CD8-positive, alpha-beta memory T cell (primary cell): ENCODE results near the gene PTGDR2. TPM values are rescaled to one million over a fixed set of nuclear protein-coding genes. Genes with fewer than 3 reads are reported as not detected.
A peak's percentile ranks its signal among the peaks of the same experiment; 100 is the strongest.

Source experiments
- CTCF ChIA-PET: fragments of 350-600 bp; sonication (Branson Sonifier 250); formaldehyde crosslinking; loops from one replicate; lab custom pipeline; 2021; ENCODE audit warnings: antibody characterized with exemption; lab: Charles Lee
- POLR2A ChIA-PET: fragments of 350-600 bp; sonication (Branson Sonifier 250); formaldehyde crosslinking; loops from one replicate; lab custom pipeline; 2021; ENCODE audit warnings: antibody characterized with exemption; lab: Charles Lee
- DNase-seq, 5 donors: peaks; one replicate each; pipeline versions ENCODE4 v3.0.0 to v3.0.0-alpha.2; 2020 to 2022; ENCODE audit warnings: mixed read lengths in 1 of 5
- H3K27ac ChIP-seq: one replicate; pipeline ENCODE4 v1.7.0; 2013; ENCODE audit warnings: low read depth, mild to moderate bottlenecking, low read length, moderate library complexity
- H3K27me3 ChIP-seq: 2 replicates; pipeline ENCODE4 v1.7.0; 2013; ENCODE audit warnings: low read length, mild to moderate bottlenecking; ENCODE audit not compliant: insufficient read depth, poor library complexity, severe bottlenecking
- H3K36me3 ChIP-seq: 2 replicates; pipeline ENCODE4 v1.7.0; 2013; ENCODE audit warnings: mild to moderate bottlenecking, low read length, moderate library complexity; ENCODE audit not compliant: insufficient read depth
- H3K4me1 ChIP-seq: 2 replicates; pipeline ENCODE4 v1.7.0; 2013; ENCODE audit warnings: mild to moderate bottlenecking, low read length, moderate library complexity; ENCODE audit not compliant: insufficient read depth
- H3K4me3 ChIP-seq: 2 replicates; pipeline ENCODE4 v1.7.0; 2013; ENCODE audit warnings: mild to moderate bottlenecking, low read length
- H3K9me3 ChIP-seq: 2 replicates; pipeline ENCODE4 v1.7.0; 2013; ENCODE audit warnings: mild to moderate bottlenecking, low read length
- H3K27ac Mint-ChIP-seq, 8 donors: one replicate each; pipeline ENCODE4 v1.8.0; 2020 to 2021; ENCODE audit warnings: mixed read lengths in 8 of 8, mild to moderate bottlenecking in 6 of 8, inconsistent platforms in 3 of 8, moderate library complexity in 3 of 8
- H3K27me3 Mint-ChIP-seq, 2 donors: one replicate each; pipeline ENCODE4 v1.8.0; 2020 to 2021; ENCODE audit warnings: mixed read lengths in 2 of 2, mild to moderate bottlenecking in 1 of 2, moderate library complexity in 1 of 2
- H3K36me3 Mint-ChIP-seq, 3 donors: one replicate each; pipeline ENCODE4 v1.8.0; 2020 to 2021; ENCODE audit warnings: mixed read lengths in 3 of 3, inconsistent platforms in 1 of 3, mild to moderate bottlenecking in 1 of 3
- H3K4me1 Mint-ChIP-seq, 3 donors: one replicate each; pipeline ENCODE4 v1.8.0; 2020 to 2021; ENCODE audit warnings: mixed read lengths in 3 of 3, inconsistent platforms in 1 of 3, mild to moderate bottlenecking in 1 of 3
- H3K4me3 Mint-ChIP-seq, 7 donors: one replicate each; pipeline ENCODE4 v1.8.0; 2020 to 2021; ENCODE audit warnings: mixed read lengths in 7 of 7, mild to moderate bottlenecking in 6 of 7, moderate library complexity in 4 of 7, inconsistent platforms in 2 of 7
- H3K9me3 Mint-ChIP-seq, 5 donors: one replicate each; pipeline ENCODE4 v1.8.0; 2020 to 2022; ENCODE audit warnings: mixed read lengths in 5 of 5, mild to moderate bottlenecking in 3 of 5, moderate library complexity in 2 of 5, inconsistent platforms in 1 of 5
- polyA plus RNA-seq: library from polyadenylated mRNA; unstranded; fragments of 300-500 nt; fragmentation: Illumina TruSeq; gene quantifications from one replicate; pipeline ENCODE4 v1.2.3, GENCODE V29; 2021
- total RNA-seq, 2 experiments: library from RNA; stranded (reverse); gene quantifications; one replicate each; pipeline ENCODE4 v1.2.3, GENCODE V29; 2021

The PTGDR2 gene
- total and polyA plus RNA-seq, 3 experiments from 2014 or later: 0.28 to 2.2 (median 0.42) TPM

DNA sequence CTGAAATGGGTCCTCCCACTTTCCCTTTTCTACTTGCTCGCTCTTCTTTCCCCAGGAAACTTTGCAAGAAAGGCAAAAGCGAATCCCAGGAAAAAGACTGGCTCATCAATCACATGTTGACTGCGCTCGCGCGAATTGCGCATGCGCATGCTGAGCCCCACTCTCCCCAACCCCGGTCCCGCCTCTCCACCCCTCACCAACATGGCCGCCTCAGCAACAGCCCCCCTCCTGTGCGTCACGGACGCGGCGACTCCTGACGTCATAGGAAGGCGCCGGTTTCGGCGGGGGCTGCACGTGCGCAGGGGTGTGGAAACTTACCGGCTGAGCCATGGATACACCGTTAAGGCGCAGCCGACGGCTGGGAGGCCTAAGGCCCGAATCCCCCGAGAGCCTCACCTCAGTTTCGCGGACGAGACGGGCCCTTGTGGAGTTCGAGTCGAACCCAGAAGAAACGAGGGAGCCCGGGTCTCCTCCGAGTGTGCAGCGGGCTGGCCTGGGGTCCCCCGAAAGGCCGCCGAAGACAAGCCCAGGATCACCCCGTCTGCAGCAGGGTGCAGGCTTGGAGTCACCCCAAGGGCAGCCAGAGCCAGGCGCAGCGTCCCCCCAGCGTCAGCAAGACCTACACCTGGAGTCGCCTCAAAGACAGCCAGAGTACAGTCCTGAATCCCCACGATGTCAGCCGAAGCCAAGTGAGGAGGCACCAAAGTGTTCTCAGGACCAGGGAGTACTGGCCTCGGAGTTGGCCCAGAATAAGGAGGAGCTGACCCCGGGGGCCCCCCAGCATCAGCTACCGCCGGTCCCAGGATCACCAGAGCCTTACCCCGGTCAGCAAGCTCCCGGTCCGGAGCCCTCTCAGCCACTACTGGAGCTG is 13.7 kb downstream of the PTGDR2 start, which contains the start of gene CCDC86:
TSS of gene CCDC86 (plus strand) at position 317 of the 871 bp plus-strand sequence. CDS start at position 329, 12 bp downstream.
- Histone ChIP-seq H3K4me3 (peak within 1 kb of the TSS; percentile 95), H3K27me3 (no peaks in the 10 kb centered on the region), H3K9me3 (no peaks in the 10 kb centered on the region), H3K36me3 (no peaks in the 10 kb centered on the region), H3K27ac (peak within 1 kb of the TSS; percentile 83), H3K4me1 (peaks cover 37% of the 10 kb centered on the region)
- POLR2A ChIA-PET: interaction anchor here (0.8 kb wide), 1 partner anchor 64 kb away, joined by 3 read pairs; the partner anchor contains the start of gene PRPF19
- CTCF ChIA-PET: interaction anchor here (1.0 to 4.1 kb wide), 2 partner anchors 10 to 27 kb away, joined by 4 to 20 read pairs; no protein-coding TSS in a partner anchor
- H3K4me3 Mint-ChIP-seq: peak within 1 kb of the TSS; percentile 80 to 95 (median 89)
- no peaks in the 10 kb centered on the region for H3K9me3 Mint-ChIP-seq
- peaks cover 0 to 3% of the 10 kb centered on the region in 2 donors for H3K27me3 Mint-ChIP-seq
- peak; percentile 96 to 99 (median 98) for DNase-seq
- H3K27ac Mint-ChIP-seq: peak within 1 kb of the TSS; percentile 92 to 98 (median 96)
- H3K36me3 Mint-ChIP-seq: peaks cover 0 to 13% (median 0%) of the 10 kb centered on the region in 3 donors
- peaks cover 45 to 55% (median 54%) of the 10 kb centered on the region in 3 donors for H3K4me1 Mint-ChIP-seq

DNA sequence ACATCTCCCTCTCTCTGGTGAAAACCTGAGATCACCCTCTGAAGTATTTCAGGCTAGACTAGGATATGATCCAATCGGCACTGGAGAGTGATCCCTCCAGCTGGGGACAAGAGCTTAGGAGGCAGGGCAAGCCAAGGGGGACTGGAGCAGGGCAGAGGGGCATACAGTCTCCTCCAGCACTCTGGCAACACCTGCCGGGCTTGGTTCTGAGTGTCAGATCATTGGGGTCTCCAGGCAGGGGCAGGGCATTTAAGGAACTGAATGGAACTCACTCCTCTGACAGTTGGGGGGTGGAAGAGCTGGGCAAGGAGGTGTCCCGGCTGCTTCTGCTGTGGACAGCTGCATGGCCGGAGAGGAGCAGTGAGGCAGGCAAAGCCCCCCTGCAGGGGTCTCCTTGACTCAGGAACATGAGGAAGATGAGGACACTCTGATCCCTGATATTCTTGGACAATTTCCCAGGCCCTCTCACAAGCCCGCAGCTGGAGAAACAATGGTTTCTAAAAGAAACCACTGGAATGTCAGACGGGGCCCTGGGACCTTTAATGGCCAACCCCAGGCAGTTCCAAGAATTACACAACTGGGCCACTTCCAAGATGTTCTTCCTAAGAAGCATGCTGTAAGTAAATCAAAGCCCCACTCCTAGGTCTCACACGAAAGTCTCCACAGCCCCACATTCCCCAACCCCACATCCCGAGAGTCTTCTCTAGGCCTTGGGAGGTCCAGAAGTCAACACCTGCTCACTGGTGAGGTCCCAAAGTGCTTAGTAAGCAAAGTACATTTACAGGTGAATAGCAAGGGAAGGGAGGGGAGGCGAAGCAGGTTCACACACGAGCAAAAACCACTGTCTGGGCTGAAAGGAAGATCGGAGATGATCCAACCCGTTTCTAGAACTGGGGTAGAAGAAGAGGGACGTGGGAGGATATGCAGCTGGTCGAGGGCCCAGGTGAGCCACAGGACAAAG is 15.0 kb downstream of the PTGDR2 start:
- no peak for DNase-seq
- Histone ChIP-seq H3K27me3 (no peaks in the 10 kb centered on the region), H3K36me3 (no peaks in the 10 kb centered on the region), H3K9me3 (no peaks in the 10 kb centered on the region), H3K27ac (peak overlapping the region; percentile 15), H3K4me1 (peaks cover 37% of the 10 kb centered on the region), H3K4me3 (peak overlapping the region; percentile 95)
- Mint-ChIP-seq H3K27ac (peak overlapping the region in 7 of 8 donors; percentile 75 to 98 (median 96)), H3K27me3 (peaks cover 0 to 3% of the 10 kb centered on the region in 2 donors), H3K4me1 (peaks cover 45 to 55% (median 52%) of the 10 kb centered on the region in 3 donors), H3K4me3 (peak overlapping the region; percentile 76 to 95 (median 89)), H3K9me3 (no peaks in the 10 kb centered on the region), H3K36me3 (peaks cover 0 to 10% (median 0%) of the 10 kb centered on the region in 3 donors)
- CTCF ChIA-PET: interaction anchor here (1.0 to 4.1 kb wide), 2 partner anchors 9 to 47 kb away, joined by 3 to 20 read pairs; no protein-coding TSS in a partner anchor
- POLR2A ChIA-PET: no interaction called here

DNA sequence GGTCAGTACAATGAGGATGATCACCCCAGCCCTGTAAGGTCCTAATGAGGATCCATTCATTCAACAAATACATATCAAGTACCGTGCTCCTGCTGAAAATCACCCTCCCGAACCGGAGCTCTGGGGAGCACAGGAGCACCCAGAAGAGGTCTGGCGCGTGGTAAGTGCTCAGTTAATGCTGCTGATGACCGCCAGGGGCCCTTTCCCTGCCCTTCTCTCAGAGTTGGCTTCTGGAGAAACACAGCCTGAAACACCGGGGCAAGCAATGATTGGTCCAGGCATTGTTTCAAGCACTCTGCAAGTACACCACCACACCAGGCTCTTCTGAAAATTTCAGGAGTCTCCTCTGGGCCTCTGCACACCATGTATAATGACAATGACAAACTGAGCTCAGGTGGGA is 17.6 kb downstream of the PTGDR2 start:
- Mint-ChIP-seq H3K27ac (no peak overlapping the region), H3K27me3 (peaks cover 4 to 6% of the 10 kb centered on the region in 2 donors), H3K9me3 (no peaks in the 10 kb centered on the region), H3K4me1 (peaks cover 22 to 33% (median 27%) of the 10 kb centered on the region in 3 donors), H3K36me3 (peaks cover 0 to 2% (median 1%) of the 10 kb centered on the region in 3 donors), H3K4me3 (no peak overlapping the region)
- Histone ChIP-seq H3K27ac (no peak overlapping the region), H3K27me3 (no peaks in the 10 kb centered on the region), H3K4me1 (peaks cover 17% of the 10 kb centered on the region), H3K4me3 (no peak overlapping the region), H3K9me3 (no peaks in the 10 kb centered on the region), H3K36me3 (no peaks in the 10 kb centered on the region)
- DNase-seq: no peak
- ChIA-PET POLR2A (no interaction called here), CTCF (interaction anchor here (5.1 kb wide), 1 partner anchor 50 kb away, joined by 19 read pairs; no protein-coding TSS in a partner anchor)

DNA sequence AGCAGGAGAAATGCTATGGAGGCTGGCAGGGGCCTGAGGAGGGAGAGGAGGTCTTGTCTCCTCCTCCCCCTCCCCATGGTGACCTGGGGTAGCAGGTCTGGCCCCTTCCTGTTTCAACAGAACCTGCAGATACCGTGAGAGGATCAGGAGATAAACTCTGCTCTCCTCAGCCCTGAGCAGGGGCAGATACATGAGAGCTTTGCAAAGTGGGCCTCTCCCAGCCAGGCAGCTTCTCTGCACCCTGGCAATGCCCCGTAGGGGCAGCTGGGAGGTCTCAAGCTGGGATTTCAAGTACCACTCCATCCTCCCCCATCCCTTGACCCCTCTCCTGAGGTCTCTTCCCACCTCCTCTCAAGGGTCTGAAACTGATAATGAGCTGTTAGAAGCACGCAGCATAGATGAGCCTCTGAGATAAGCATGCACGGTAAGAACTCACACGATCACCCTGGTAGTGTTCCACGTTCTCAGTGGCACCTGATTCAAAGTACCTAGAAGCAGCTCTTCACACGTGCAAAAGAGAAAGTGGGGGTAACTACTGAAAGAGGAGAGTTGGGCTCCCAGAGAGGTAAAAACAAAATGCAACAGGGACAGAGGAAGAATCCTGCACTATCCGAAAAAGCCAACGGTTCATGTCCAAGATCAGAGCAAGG is 18.8 kb downstream of the PTGDR2 start:
- Mint-ChIP-seq H3K27me3 (peaks cover 7 to 10% of the 10 kb centered on the region in 2 donors), H3K36me3 (peaks cover 0 to 2% (median 1%) of the 10 kb centered on the region in 3 donors), H3K9me3 (no peaks in the 10 kb centered on the region), H3K4me1 (peaks cover 12 to 22% (median 19%) of the 10 kb centered on the region in 3 donors), H3K4me3 (peak overlapping the region in 3 of 7 donors; percentile 4 to 59 (median 7)), H3K27ac (peak overlapping the region in 6 of 8 donors; percentile 39 to 81 (median 64))
- Histone ChIP-seq H3K4me3 (no peak overlapping the region), H3K9me3 (no peaks in the 10 kb centered on the region), H3K4me1 (peaks cover 9% of the 10 kb centered on the region), H3K27ac (no peak overlapping the region), H3K36me3 (no peaks in the 10 kb centered on the region), H3K27me3 (no peaks in the 10 kb centered on the region)
- no peak for DNase-seq
- CTCF ChIA-PET: interaction anchor here (1.5 to 5.1 kb wide), 2 partner anchors 51 to 68 kb away, joined by 3 to 19 read pairs; no protein-coding TSS in a partner anchor
- POLR2A ChIA-PET: no interaction called here

DNA sequence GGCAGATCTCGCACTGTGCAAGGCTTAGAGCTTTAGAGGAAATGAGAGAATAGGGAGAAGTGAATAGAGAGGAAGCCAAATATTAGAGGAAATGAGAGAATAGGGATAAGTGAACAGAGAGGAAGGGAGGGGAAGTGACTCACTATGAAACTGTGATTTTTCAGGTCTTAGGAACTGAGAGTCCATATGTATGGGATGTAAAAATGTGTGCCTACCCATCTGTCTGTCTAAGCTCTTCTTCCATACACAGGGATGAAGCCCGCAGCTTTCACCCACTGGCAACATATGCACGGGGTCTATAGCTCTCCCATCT is 20.3 kb downstream of the PTGDR2 start:
- peaks cover 12 to 21% of the 10 kb centered on the region in 2 donors for H3K27me3 Mint-ChIP-seq
- Histone ChIP-seq H3K9me3 (no peaks in the 10 kb centered on the region), H3K4me1 (no peaks in the 10 kb centered on the region), H3K27me3 (no peaks in the 10 kb centered on the region), H3K27ac (no peak overlapping the region), H3K36me3 (no peaks in the 10 kb centered on the region), H3K4me3 (no peak overlapping the region)
- POLR2A ChIA-PET: no interaction called here
- H3K36me3 Mint-ChIP-seq: peaks cover 0 to 2% (median 0%) of the 10 kb centered on the region in 3 donors
- H3K9me3 Mint-ChIP-seq: no peaks in the 10 kb centered on the region
- H3K4me3 Mint-ChIP-seq: peak overlapping the region in 1 of 7 donors; percentile 24
- peaks cover 3 to 10% (median 7%) of the 10 kb centered on the region in 3 donors for H3K4me1 Mint-ChIP-seq
- DNase-seq: no peak
- peak overlapping the region in 1 of 8 donors; percentile 36 for H3K27ac Mint-ChIP-seq
- CTCF ChIA-PET: interaction anchor here (0.9 to 5.1 kb wide), 2 partner anchors 11 to 52 kb away, joined by 3 to 19 read pairs; no protein-coding TSS in a partner anchor

DNA sequence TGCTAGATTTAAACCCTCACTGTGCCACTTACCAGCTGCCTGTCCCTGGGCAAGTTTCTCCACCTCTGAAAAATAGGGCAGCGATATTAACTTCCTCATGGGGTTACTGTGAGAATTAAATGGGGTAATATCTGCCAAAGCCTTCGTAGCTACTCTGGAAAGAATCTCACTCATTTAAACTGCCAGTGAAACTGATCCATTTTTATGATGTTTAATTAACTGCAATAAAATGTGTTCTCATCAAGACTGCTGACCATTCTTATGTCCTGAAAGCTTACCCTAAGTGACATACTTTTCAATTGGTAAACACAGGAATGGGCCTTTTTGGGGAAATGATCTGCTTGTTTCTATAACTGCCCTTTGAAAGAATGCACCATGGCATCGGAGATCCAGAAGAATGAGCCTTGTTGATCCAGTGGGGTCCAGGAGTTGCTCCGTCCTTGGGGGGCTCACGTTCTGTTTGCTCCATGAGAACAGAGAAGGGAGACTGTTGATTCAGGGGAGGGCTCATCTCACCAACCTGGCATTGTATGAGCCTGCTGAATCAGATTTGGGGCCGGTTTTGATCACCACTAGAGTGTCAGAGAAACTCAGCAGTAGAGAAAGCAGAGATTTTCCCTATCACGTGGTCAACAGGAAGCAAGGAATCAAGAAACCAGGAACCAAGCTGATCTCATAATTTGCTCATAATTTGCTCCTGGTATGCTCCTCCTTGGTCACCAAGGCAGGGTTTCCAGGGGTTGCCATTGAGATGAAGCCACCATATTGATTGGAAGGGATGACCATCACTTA is 20.8 kb downstream of the PTGDR2 start:
- H3K4me1 Mint-ChIP-seq: peaks cover 3 to 8% (median 7%) of the 10 kb centered on the region in 3 donors
- H3K4me3 ChIP-seq: no peak overlapping the region
- no peaks in the 10 kb centered on the region for H3K9me3 ChIP-seq
- H3K36me3 Mint-ChIP-seq: peaks cover 0 to 2% (median 0%) of the 10 kb centered on the region in 3 donors
- ChIA-PET CTCF (interaction anchor here (0.9 to 5.1 kb wide), 3 partner anchors 10 to 352 kb away, joined by 3 to 19 read pairs (median 3); no protein-coding TSS in a partner anchor), POLR2A (no interaction called here)
- H3K27ac ChIP-seq: no peak overlapping the region
- peaks cover 12 to 21% of the 10 kb centered on the region in 2 donors for H3K27me3 Mint-ChIP-seq
- no peaks in the 10 kb centered on the region for H3K4me1 ChIP-seq
- H3K36me3 ChIP-seq: no peaks in the 10 kb centered on the region
- H3K27ac Mint-ChIP-seq: peak overlapping the region in 2 of 8 donors; percentile 0 to 36
- H3K27me3 ChIP-seq: no peaks in the 10 kb centered on the region
- peak overlapping the region in 1 of 7 donors; percentile 24 for H3K4me3 Mint-ChIP-seq
- no peak for DNase-seq
- no peaks in the 10 kb centered on the region for H3K9me3 Mint-ChIP-seq
